Heart left ventricle (tissue), 16 donors: Measurements from ENCODE around the gene SRRT. TPM values are rescaled to one million over a fixed set of nuclear protein-coding genes. Genes with fewer than 3 reads are reported as not detected.
A peak's percentile ranks its signal among the peaks of the same experiment; 100 is the strongest.
"Not testable (repeated sequence)": the region's sequence is repeated elsewhere in the genome, so short reads cannot be mapped to it uniquely, and the experiment has no call there.

Experiments used
- ATAC-seq, 4 donors: fragments of 200-7000 bp; cut with Tn5 transposase; one replicate each; pipeline ENCODE4 v1.9.1; 2020 to 2022; ENCODE audit warnings: moderate library complexity in 4 of 4, mild to moderate bottlenecking in 3 of 4, moderate number of reproducible peaks in 1 of 4
- DNase-seq, 5 donors: peaks; one replicate each; pipeline ENCODE4 v3.0.0-alpha.2; 2020
- H3K27ac ChIP-seq, 12 donors: fragments of 200-600 bp; sonication (generic) in 4 of 12; one replicate each; pipeline versions ENCODE4 v1.5.0 to v1.8.0; 2016 to 2022; ENCODE audit warnings: mild to moderate bottlenecking in 2 of 12
- H3K27me3 ChIP-seq, 9 donors: fragments of 200-600 bp; sonication (generic) in 2 of 9; one replicate each; pipeline versions ENCODE4 v1.5.1 to v1.8.0; 2016 to 2022; ENCODE audit warnings: mild to moderate bottlenecking in 3 of 9
- H3K36me3 ChIP-seq, 9 donors: fragments of 200-600 bp; sonication (generic) in 2 of 9; one replicate each; pipeline versions ENCODE4 v1.5.0 to v1.8.0; 2018 to 2022; ENCODE audit warnings: mild to moderate bottlenecking in 2 of 9
- H3K4me1 ChIP-seq, 12 donors: fragments of 200-600 bp; sonication (generic) in 4 of 12; one replicate each; pipeline versions ENCODE4 v1.5.0 to v1.8.0; 2016 to 2022; ENCODE audit warnings: mild to moderate bottlenecking in 3 of 12
- H3K4me3 ChIP-seq, 12 donors: fragments of 200-600 bp; sonication (generic) in 4 of 12; one replicate each; pipeline versions ENCODE4 v1.5.0 to v1.8.0; 2017 to 2022; ENCODE audit warnings: mild to moderate bottlenecking in 9 of 12, moderate library complexity in 4 of 12
- H3K9me3 ChIP-seq, 12 donors: fragments of 200-600 bp; sonication (generic) in 4 of 12; one replicate each; pipeline versions ENCODE4 v1.5.0 to v1.8.0; 2016 to 2022; ENCODE audit warnings: mild to moderate bottlenecking in 1 of 12
- POLR2A ChIP-seq, 2 donors: fragments of 450-650 bp; IDR thresholded peaks; one replicate each; pipeline ENCODE4 v1.6.1; 2017; ENCODE audit warnings: antibody characterized with exemption in 2 of 2, mild to moderate bottlenecking in 2 of 2, moderate library complexity in 2 of 2
- WGBS, 4 donors: extraction: QIAGEN DNeasy Blood & Tissue Kit in 2 of 4; methylation state at CpG; one replicate each; pipeline versions ENCODE4 v1.1.5 to v1.1.7; 2013 to 2018; 5-methylcytosine and 5-hydroxymethylcytosine counted together
- intact Hi-C, 10 donors: fragments of 100-400 bp; cut with DNase I; formaldehyde crosslinking; loops; one replicate each; pipeline versions ENCODE4 v1.11.1 to v1.14.2; 2022
- polyA plus RNA-seq, 2 donors: library from polyadenylated mRNA; stranded (reverse); fragments of 200-250 nt; gene quantifications; one replicate each; pipeline ENCODE4 v1.2.3, GENCODE V29; 2013
- total RNA-seq, 9 donors: library from RNA; depleted of rRNA in 2 of 9; stranded (reverse); fragments of >200 nt in 2 of 9; fragmentation: NEBNext Ultra II Directional in 3 of 9; extraction: Animal tissue kit (Norgen Biotek cat#: 25700) in 3 of 9; gene quantifications; one replicate each; pipeline versions ENCODE4 v1.1.0 to v1.2.4, GENCODE V29; 2016 to 2023
- TF ChIP-seq, protein P1 (sequence below), 12 donors: fragments of 200-600 bp; sonication (generic) in 4 of 12; IDR thresholded peaks; one replicate each; pipeline versions ENCODE4 v1.5.0 to v1.8.0; 2018 to 2022; ENCODE audit warnings: antibody characterized with exemption in 12 of 12, mild to moderate bottlenecking in 5 of 12
- donor health status: ischemic (EF 13 %, LVEDD 7.1; RV severe dilation, severe dysfunction).
- donor health status: healthy with polysubstance abuse.
- donor health status: DM: no; HTN: yes; CAD: no.
- donor health status: DM: no; HTN: no; CAD: no.
- donor health status: ischemic (EF 25% LVEDD 6.9; RV normal size, moderate dysfunction).
- donor health status: ischemic (EF 25% LVEDD 5.7; RV mildly dilated, moderate dysfunction).
- donor health status: healthy.
- donor health status: DM: yes; HTN: yes; CAD: no.
- donor health status: ischemic (EF 35%, LVEDD 5.7; RV mildly dilated, moderate dysfunction).
- donor health status: nonischemic (EF 11% LVEDD 7.7; RV severe dilation, severe dysfunction).
- donor health status: DM: yes; HTN: yes; CAD: no.
- donor health status: PGD.
- donor health status: ischemic (EF 29% LVEDD 5.4; RV normal size, mild dysfunction).
- donor health status: nonischemic (EF 23%, LVEDD 6.1; RV moderate dilation, normal function).

Gene SRRT
- total and polyA plus RNA-seq, 11 donors: 31.0 to 62.2 (median 49.5) TPM

DNA sequence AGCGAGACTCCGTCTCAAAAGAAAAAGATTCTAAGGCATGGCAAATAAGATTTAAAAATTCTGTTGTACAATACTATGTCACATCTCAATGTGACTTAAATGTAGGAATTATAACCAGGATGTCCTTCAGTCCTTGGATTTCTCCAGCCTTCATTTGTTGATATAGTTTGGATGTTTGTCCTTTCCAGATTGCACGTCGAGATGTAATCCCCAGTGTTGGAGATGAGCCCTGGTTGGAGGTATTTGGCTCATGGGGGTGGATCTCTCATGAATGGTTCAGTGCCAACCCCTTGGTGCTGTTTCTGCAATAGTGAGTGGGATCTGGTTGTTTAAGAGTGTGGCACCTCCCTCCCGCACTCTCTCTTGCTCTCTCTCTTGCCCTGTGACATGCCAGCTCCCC lies 33.6 kb downstream of the SRRT start:
- Histone ChIP-seq H3K9me3 (peaks cover 0 to 3% (median 0%) of the 10 kb centered on the region in 12 donors), H3K27ac (no peak overlapping the region), H3K4me1 (peaks cover 0 to 6% (median 0%) of the 10 kb centered on the region in 12 donors), H3K27me3 (peaks cover 0 to 22% (median 0%) of the 10 kb centered on the region in 9 donors), H3K4me3 (no peak overlapping the region), H3K36me3 (no peaks in the 10 kb centered on the region)
- WGBS, 4 donors: 92 to 96% (median 94%) methylated on average over 5 of the region's 5 CpGs
- ATAC-seq (no peak), DNase-seq (no peak)
- TF ChIP-seq POLR2A (IDR thresholded peaks at IDR 0.05): no peak
- TF ChIP-seq, protein P1, sequence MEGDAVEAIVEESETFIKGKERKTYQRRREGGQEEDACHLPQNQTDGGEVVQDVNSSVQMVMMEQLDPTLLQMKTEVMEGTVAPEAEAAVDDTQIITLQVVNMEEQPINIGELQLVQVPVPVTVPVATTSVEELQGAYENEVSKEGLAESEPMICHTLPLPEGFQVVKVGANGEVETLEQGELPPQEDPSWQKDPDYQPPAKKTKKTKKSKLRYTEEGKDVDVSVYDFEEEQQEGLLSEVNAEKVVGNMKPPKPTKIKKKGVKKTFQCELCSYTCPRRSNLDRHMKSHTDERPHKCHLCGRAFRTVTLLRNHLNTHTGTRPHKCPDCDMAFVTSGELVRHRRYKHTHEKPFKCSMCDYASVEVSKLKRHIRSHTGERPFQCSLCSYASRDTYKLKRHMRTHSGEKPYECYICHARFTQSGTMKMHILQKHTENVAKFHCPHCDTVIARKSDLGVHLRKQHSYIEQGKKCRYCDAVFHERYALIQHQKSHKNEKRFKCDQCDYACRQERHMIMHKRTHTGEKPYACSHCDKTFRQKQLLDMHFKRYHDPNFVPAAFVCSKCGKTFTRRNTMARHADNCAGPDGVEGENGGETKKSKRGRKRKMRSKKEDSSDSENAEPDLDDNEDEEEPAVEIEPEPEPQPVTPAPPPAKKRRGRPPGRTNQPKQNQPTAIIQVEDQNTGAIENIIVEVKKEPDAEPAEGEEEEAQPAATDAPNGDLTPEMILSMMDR (IDR thresholded peaks at IDR 0.05): no peak
- intact Hi-C loops: no loop called here

- H3K9me3 ChIP-seq, H3K27ac ChIP-seq, H3K4me1 ChIP-seq, intact Hi-C loops, DNase-seq, ATAC-seq, H3K36me3 ChIP-seq, H3K4me3 ChIP-seq: not testable (repeated sequence)
- 74 to 77% (median 74%) methylated on average over 7 of the region's 7 CpGs for WGBS, 4 donors
- peaks cover 0 to 17% (median 0%) of the 10 kb centered on the region in 9 donors for H3K27me3 ChIP-seq
Measured at GRCh38 chr7:100910443-100910842, 35.5 kb downstream of the SRRT start.

DNA sequence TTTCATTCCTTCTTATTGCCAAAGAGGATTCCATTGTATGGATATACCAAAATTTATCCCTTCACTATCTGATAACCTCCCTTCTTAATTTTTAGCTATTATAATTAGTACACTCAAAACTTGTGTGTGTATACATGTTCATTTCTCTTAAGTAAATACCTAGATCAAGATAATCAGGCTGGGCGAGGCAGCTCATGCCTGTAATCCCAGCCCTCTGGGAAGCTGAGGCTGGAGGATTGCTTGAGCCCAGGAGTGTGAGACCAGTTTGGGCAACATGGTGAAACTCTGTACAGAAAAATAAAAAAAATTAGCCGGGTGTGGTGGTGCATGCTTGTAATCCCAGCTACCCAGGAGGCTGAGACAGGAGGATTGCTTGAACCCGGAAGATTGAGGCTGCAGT lies 36.6 kb downstream of the SRRT start:
- TF ChIP-seq, protein P1 (IDR thresholded peaks at IDR 0.05): no peak
- no peak for TF ChIP-seq POLR2A (IDR thresholded peaks at IDR 0.05)
- Histone ChIP-seq H3K36me3 (no peaks in the 10 kb centered on the region), H3K4me1 (peaks cover 0 to 10% (median 0%) of the 10 kb centered on the region in 12 donors), H3K9me3 (peaks cover 0 to 2% (median 0%) of the 10 kb centered on the region in 12 donors), H3K27me3 (peaks cover 0 to 13% (median 0%) of the 10 kb centered on the region in 9 donors), H3K27ac (no peak overlapping the region), H3K4me3 (no peak overlapping the region)
- 89 to 91% (median 90%) methylated on average over 3 of the region's 3 CpGs for WGBS, 4 donors
- ATAC-seq: no peak
- no peak for DNase-seq
- intact Hi-C loops: no loop called here

DNA sequence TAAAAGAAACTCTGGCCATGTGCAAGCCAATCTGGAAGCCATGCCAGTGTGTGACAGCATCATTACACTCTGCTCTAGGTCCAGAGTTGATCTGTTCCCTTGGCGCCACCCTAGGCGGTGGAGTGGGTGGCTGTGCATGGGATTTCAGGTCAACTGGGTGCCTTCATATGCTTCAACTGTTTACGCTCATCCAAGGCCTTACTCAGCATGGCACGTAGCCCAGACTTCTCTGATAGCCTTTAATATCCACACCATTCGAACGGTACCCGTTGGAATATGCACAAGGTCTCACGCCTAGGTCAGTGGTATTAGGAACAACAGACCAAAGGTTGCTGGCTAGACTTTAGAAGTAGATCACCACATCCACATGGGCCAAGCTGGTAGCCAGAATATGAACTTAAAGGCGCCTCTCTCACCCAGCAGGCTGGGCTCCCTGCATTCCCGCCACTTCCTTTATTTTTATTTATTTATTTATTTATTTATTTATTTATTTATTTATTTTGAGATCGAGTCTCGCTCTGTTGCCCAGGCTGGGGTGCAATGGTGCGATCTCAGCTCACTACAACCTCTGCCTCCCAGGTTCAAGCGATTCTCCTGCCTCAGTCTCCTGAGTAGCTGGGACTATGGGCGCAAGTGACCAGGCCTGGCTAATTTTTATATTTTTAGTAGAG lies 39.4 kb downstream of the SRRT start:
- DNase-seq: peak in 1 of 5 donors; percentile 28
- TF ChIP-seq, protein P1 (IDR thresholded peaks at IDR 0.05): no peak
- no peak for TF ChIP-seq POLR2A (IDR thresholded peaks at IDR 0.05)
- peak in 3 of 4 donors; percentile 36 to 48 (median 46) for ATAC-seq
- Histone ChIP-seq H3K36me3 (no peaks in the 10 kb centered on the region), H3K27me3 (peaks cover 0 to 12% (median 0%) of the 10 kb centered on the region in 9 donors), H3K27ac (no peak overlapping the region), H3K4me1 (peaks cover 0 to 10% (median 0%) of the 10 kb centered on the region in 12 donors), H3K4me3 (no peak overlapping the region), H3K9me3 (no peaks in the 10 kb centered on the region)
- intact Hi-C loops: no loop called here
- 76 to 89% (median 87%) methylated on average over 15 of the region's 15 CpGs for WGBS, 4 donors
